Lung (tissue), 12 donors: ENCODE results near the gene GMIP. TPM values are rescaled to one million over a fixed set of nuclear protein-coding genes. Genes with fewer than 3 reads are reported as not detected.

Source experiments
- ATAC-seq: fragments of 200-7000 bp; cut with Tn5 transposase; one replicate; pipeline ENCODE4 v1.9.1; 2020; ENCODE audit warnings: moderate number of reproducible peaks; ENCODE audit not compliant: insufficient read depth, low FRiP score
- DNase-seq, 3 donors: peaks; one replicate each; pipeline ENCODE4 v3.0.0-alpha.2; 2013 to 2017
- H3K27ac ChIP-seq, 2 donors: one replicate each; pipeline ENCODE4 v1.5.1; 2013; ENCODE audit warnings: mild to moderate bottlenecking in 2 of 2, moderate library complexity in 2 of 2, control low read depth in 1 of 2, inconsistent platforms in 1 of 2, low read depth in 1 of 2, low read length in 1 of 2
- H3K27me3 ChIP-seq, 3 donors: one replicate each; pipeline ENCODE4 v1.5.1; 2013; ENCODE audit warnings: low read length in 2 of 3; ENCODE audit not compliant: control insufficient read depth in 3 of 3, insufficient read depth in 3 of 3
- H3K36me3 ChIP-seq, 4 donors: one replicate each; pipeline ENCODE4 v1.5.1; 2013; ENCODE audit warnings: low read length in 4 of 4, mild to moderate bottlenecking in 1 of 4, moderate library complexity in 1 of 4; ENCODE audit not compliant: control insufficient read depth in 4 of 4, insufficient read depth in 4 of 4
- H3K4me1 ChIP-seq, 5 donors: one replicate each; pipeline ENCODE4 v1.5.1; 2013; ENCODE audit warnings: low read length in 5 of 5, mild to moderate bottlenecking in 2 of 5, moderate library complexity in 1 of 5; ENCODE audit not compliant: control insufficient read depth in 5 of 5, insufficient read depth in 5 of 5
- H3K4me3 ChIP-seq: one replicate; pipeline ENCODE4 v1.5.1; 2013; ENCODE audit warnings: mild to moderate bottlenecking, control low read depth, moderate library complexity
- H3K9ac ChIP-seq, 2 donors: one replicate each; pipeline ENCODE4 v1.5.1; 2013; ENCODE audit warnings: low read length in 2 of 2, control low read depth in 1 of 2; ENCODE audit not compliant: insufficient read depth in 1 of 2
- H3K9me3 ChIP-seq, 4 donors: one replicate each; pipeline ENCODE4 v1.5.1; 2013; ENCODE audit warnings: low read length in 3 of 4, mild to moderate bottlenecking in 1 of 4, moderate library complexity in 1 of 4; ENCODE audit not compliant: control insufficient read depth in 4 of 4, insufficient read depth in 3 of 4
- WGBS, 2 donors: extraction: QIAGEN DNeasy Blood & Tissue Kit; methylation state at CpG; one replicate each; pipeline ENCODE4 v1.1.7; 2013; 5-methylcytosine and 5-hydroxymethylcytosine counted together
- polyA plus RNA-seq, 2 donors: library from polyadenylated mRNA; stranded (reverse); fragments of 200-250 nt; gene quantifications; one replicate each; pipeline ENCODE4 v1.2.1, GENCODE V29; 2013
- total RNA-seq, 2 donors: library from RNA; depleted of rRNA in 1 of 2; stranded (reverse); fragments of >200 nt in 1 of 2; gene quantifications; one replicate each; pipeline ENCODE4 v1.2.1, GENCODE V29; 2014 to 2021
- TF ChIP-seq, protein P1 (sequence below): IDR thresholded peaks from 2 replicates; pipeline ENCODE4 v1.5.1; 2012; ENCODE audit warnings: mild to moderate bottlenecking; ENCODE audit errors: control extremely low read depth, extremely low read depth
- donor health status: control.
- donor health status: control.
- donor health status: Bipolar disorder and iron deficiency.
- donor health status: healthy.
- donor health status: DM: yes; HTN: yes; CAD: no.

GMIP gene
- total and polyA plus RNA-seq, 4 donors: 13.1 to 54.1 (median 31.6) TPM

- H3K9me3 ChIP-seq: no peaks in the 10 kb centered on the region
- TF ChIP-seq, protein P1, sequence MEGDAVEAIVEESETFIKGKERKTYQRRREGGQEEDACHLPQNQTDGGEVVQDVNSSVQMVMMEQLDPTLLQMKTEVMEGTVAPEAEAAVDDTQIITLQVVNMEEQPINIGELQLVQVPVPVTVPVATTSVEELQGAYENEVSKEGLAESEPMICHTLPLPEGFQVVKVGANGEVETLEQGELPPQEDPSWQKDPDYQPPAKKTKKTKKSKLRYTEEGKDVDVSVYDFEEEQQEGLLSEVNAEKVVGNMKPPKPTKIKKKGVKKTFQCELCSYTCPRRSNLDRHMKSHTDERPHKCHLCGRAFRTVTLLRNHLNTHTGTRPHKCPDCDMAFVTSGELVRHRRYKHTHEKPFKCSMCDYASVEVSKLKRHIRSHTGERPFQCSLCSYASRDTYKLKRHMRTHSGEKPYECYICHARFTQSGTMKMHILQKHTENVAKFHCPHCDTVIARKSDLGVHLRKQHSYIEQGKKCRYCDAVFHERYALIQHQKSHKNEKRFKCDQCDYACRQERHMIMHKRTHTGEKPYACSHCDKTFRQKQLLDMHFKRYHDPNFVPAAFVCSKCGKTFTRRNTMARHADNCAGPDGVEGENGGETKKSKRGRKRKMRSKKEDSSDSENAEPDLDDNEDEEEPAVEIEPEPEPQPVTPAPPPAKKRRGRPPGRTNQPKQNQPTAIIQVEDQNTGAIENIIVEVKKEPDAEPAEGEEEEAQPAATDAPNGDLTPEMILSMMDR: no peak
- no peak overlapping the region for H3K27ac ChIP-seq
- no peak overlapping the region for H3K9ac ChIP-seq
- H3K36me3 ChIP-seq: peaks cover 28 to 84% (median 41%) of the 10 kb centered on the region in 4 donors
- DNase-seq: no peak
- WGBS, 2 donors: 84 to 90% methylated on average over 9 of the region's 9 CpGs
- ATAC-seq: no peak
- no peaks in the 10 kb centered on the region for H3K27me3 ChIP-seq
- H3K4me3 ChIP-seq: no peak overlapping the region
- no peaks in the 10 kb centered on the region for H3K4me1 ChIP-seq
Observed at GRCh38 chr19:19650331-19650730, 6.9 kb upstream of the GMIP start.

- no peak for ATAC-seq
- no peak for DNase-seq
- Histone ChIP-seq H3K4me1 (no peaks in the 10 kb centered on the region), H3K9ac (no peak overlapping the region), H3K9me3 (no peaks in the 10 kb centered on the region), H3K27me3 (no peaks in the 10 kb centered on the region), H3K4me3 (no peak overlapping the region), H3K36me3 (peaks cover 32 to 81% (median 41%) of the 10 kb centered on the region in 4 donors), H3K27ac (no peak overlapping the region)
- 94 to 96% methylated on average over 21 to 22 of the region's 22 CpGs for WGBS, 2 donors
- TF ChIP-seq, protein P1: no peak
Observed at GRCh38 chr19:19649580-19649995, 6.1 kb upstream of the GMIP start.

DNA sequence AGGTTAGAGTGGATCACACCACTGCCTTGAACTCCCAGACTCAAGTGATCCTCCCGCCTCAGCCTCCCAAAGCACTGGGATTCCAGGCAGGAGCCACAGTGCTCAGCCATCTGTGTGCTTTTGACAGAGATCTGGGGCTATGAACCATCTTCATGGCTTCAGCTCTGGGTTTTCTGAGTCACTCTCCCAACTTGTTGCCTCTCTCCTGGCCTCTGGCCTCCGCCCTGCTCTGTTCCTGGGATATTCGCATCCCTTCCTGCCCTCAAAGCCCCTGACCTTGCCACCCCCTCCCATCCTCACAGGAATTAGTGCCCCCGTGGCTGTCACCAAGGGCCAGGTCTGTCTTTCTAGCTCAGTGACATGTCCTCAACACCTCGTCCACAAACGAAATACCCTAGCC is 5.7 kb upstream of the GMIP start:
- DNase-seq: no peak
- Histone ChIP-seq H3K4me1 (peaks cover 0 to under 1% (median 0%) of the 10 kb centered on the region in 5 donors), H3K9me3 (no peaks in the 10 kb centered on the region), H3K27ac (no peak overlapping the region), H3K4me3 (no peak overlapping the region), H3K36me3 (peaks cover 32 to 77% (median 39%) of the 10 kb centered on the region in 4 donors), H3K9ac (no peak overlapping the region), H3K27me3 (no peaks in the 10 kb centered on the region)
- TF ChIP-seq, protein P1: no peak
- ATAC-seq: no peak
- WGBS, 2 donors: 90 to 96% methylated on average over 6 of the region's 6 CpGs
